Measurements from ENCODE around the gene MORN1.

DNA sequence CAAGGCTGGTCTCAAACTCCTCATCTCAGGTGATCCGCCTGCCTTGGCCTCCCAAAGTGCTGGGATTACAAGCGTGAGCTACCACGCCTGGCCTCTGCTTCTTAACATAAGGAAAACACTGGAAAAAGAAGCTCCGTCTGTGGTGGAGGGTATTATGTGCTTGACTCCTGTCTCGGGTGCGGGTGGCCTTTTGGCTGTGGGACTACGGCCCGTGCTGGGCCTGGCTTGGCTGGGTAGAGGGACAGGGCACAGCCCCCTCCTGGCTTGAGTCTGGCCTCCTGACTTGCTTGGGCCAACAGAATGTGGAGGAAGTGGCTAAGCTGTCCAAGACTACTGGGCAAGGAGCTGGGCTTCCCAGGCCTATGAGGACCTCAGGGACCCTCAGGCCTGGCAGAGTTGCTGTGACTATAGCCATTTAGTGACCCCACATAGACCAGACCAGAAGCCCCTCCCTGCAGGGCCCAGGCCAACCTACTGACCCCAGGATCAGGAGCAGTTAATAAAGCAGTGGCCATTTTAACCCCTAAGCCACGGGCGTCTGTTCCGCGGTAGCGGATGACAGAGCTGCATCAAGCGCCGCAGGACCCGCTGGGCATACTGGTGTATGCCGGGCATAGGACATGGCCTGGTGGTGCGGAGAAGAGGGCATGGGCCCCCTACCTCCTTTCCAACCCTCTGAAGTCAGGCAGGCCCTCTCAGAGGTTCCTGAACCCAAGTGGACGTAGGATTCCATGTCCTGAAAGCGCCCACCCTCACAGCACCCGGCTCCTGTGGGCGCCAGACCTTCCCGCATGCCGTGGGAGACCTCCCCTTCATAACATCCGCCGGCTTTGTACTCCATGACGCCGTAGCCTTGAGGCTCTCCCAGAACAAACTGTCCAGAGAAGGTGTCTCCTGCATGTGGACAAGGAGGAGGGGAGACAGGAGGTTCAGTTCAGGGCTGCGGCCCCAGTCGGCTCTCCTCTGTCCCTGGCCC is 4.4 kb downstream of the MORN1 start:
- TF ChIP-seq, protein P1, sequence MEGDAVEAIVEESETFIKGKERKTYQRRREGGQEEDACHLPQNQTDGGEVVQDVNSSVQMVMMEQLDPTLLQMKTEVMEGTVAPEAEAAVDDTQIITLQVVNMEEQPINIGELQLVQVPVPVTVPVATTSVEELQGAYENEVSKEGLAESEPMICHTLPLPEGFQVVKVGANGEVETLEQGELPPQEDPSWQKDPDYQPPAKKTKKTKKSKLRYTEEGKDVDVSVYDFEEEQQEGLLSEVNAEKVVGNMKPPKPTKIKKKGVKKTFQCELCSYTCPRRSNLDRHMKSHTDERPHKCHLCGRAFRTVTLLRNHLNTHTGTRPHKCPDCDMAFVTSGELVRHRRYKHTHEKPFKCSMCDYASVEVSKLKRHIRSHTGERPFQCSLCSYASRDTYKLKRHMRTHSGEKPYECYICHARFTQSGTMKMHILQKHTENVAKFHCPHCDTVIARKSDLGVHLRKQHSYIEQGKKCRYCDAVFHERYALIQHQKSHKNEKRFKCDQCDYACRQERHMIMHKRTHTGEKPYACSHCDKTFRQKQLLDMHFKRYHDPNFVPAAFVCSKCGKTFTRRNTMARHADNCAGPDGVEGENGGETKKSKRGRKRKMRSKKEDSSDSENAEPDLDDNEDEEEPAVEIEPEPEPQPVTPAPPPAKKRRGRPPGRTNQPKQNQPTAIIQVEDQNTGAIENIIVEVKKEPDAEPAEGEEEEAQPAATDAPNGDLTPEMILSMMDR (IDR thresholded peaks at IDR 0.05): no peak
- TF ChIP-seq POLR2A (IDR thresholded peaks at IDR 0.05): no peak

Measured in right lobe of liver (tissue), 4 donors.